ENCODE data around the gene CLP1.

Gene CLP1

DNA sequence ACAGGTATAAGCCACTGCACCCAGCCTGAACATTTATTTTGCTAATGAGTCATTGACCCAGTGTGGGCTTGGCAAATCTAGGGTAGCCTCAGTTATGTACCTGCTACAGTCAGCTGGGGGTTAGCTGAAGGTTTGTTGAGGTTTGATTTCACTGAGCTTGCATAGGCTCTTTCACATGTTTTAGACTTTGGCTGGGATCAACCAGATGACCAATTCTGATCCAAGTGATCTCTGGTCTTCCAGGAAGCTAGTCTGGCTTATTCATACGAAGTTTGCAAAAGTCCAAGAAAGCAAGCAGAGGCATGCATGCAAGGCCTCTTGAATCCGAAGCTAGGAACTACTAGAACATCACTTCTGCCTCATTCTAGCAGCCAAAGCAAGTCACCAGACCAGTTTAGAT, 39.1 kb upstream of the CLP1 start:
- H3K4me3 ChIP-seq (ENCODE audit: low read depth, low read length) = no peak overlapping the region
- H3K27me3 ChIP-seq (replicated peaks) = no peaks in the 10 kb centered on the region
- no peaks in the 10 kb centered on the region for H3K36me3 ChIP-seq (replicated peaks)
- no peak overlapping the region for H3K27ac ChIP-seq
- TF ChIP-seq, protein P1, sequence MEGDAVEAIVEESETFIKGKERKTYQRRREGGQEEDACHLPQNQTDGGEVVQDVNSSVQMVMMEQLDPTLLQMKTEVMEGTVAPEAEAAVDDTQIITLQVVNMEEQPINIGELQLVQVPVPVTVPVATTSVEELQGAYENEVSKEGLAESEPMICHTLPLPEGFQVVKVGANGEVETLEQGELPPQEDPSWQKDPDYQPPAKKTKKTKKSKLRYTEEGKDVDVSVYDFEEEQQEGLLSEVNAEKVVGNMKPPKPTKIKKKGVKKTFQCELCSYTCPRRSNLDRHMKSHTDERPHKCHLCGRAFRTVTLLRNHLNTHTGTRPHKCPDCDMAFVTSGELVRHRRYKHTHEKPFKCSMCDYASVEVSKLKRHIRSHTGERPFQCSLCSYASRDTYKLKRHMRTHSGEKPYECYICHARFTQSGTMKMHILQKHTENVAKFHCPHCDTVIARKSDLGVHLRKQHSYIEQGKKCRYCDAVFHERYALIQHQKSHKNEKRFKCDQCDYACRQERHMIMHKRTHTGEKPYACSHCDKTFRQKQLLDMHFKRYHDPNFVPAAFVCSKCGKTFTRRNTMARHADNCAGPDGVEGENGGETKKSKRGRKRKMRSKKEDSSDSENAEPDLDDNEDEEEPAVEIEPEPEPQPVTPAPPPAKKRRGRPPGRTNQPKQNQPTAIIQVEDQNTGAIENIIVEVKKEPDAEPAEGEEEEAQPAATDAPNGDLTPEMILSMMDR (IDR thresholded peaks at IDR 0.05; ENCODE audit: low read depth, low read length, missing control alignments) = no peak
- in situ Hi-C loops (cut with HindIII; ENCODE audit: low pct_ligation_motif_present, low sequenced_read_pairs) = no loop called here
- no peak for DNase-seq

DNA sequence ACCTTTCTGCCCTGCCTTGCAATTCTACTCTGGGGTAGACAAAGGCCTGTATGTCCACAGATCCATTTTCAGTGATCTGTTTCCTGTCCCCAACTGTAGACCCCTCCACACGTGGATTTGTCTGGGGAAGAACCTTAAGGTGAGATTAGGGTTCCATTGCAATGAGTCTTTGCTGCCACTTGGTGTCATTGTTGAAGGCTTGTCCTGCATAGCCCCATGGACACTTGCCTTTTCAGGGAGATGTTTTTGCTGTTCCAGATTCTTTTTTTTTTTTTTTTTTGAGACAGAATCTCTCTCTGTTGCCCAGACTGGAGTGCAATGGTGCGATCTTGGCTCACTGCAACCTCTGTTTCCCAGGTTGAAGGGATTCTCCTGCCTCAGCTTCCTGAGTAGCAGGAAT, 38.2 kb upstream of the CLP1 start:
- in situ Hi-C loops (cut with HindIII; ENCODE audit: low pct_ligation_motif_present, low sequenced_read_pairs) = no loop called here
- no peak overlapping the region for H3K4me3 ChIP-seq (ENCODE audit: low read depth, low read length)
- TF ChIP-seq, protein P1 (IDR thresholded peaks at IDR 0.05; ENCODE audit: low read depth, low read length, missing control alignments) = peak; percentile 25

DNA sequence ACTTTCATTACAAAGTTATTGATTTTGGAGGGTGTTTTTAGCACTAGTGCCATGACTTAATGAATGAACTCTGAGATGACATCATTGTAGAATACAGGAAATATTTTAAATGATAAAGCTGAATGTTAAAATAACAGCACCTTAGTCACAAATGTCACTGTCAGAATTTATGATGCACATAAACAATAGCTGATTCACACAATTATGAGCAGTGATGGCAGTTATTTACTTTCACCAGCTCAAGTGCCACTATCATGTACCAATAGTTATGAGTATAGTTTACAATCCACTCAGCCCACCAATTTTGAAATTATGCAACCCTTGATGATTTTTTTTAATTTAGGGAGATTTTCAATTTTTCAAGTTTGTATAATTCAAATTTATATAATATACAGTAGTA, 37.1 kb upstream of the CLP1 start:
- no peak for DNase-seq
- Histone ChIP-seq H3K27ac (no peak overlapping the region), H3K4me3 (ENCODE audit: low read depth, low read length) (no peak overlapping the region), H3K36me3 (replicated peaks) (no peaks in the 10 kb centered on the region), H3K27me3 (replicated peaks) (no peaks in the 10 kb centered on the region)
- TF ChIP-seq, protein P1 (IDR thresholded peaks at IDR 0.05; ENCODE audit: low read depth, low read length, missing control alignments) = no peak
- in situ Hi-C loops (cut with HindIII; ENCODE audit: low pct_ligation_motif_present, low sequenced_read_pairs) = no loop called here

More for the DNA sequence above, 38.2 kb upstream of the CLP1 start:
- DNase-seq = no peak
- Histone ChIP-seq H3K36me3 (replicated peaks) (no peaks in the 10 kb centered on the region), H3K27ac (no peak overlapping the region), H3K27me3 (replicated peaks) (no peaks in the 10 kb centered on the region)

DNA sequence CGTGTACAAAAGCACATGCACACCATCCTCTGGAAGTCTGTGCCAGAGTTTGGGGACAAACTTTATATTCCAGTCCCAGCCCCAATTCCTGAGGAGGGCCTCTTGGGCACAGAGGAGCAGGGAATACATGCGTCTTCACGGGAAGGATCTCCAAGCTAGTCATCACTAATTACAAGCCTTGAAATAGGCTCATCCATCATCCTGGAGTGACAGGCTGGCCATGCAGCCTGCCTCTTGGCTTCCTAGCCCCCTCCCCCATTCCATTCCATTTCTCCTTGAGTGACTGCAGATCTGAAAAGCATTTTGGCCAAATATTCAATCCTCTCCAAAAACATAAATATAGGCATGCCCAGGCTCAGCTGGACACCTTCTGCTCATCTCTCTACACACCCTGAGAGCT, 35.3 kb upstream of the CLP1 start:
- TF ChIP-seq, protein P1 (IDR thresholded peaks at IDR 0.05; ENCODE audit: low read depth, low read length, missing control alignments) = no peak
- in situ Hi-C loops (cut with HindIII; ENCODE audit: low pct_ligation_motif_present, low sequenced_read_pairs) = no loop called here
- no peaks in the 10 kb centered on the region for H3K27me3 ChIP-seq (replicated peaks)
- no peak for DNase-seq
- H3K4me3 ChIP-seq (ENCODE audit: low read depth, low read length) = no peak overlapping the region
- H3K36me3 ChIP-seq (replicated peaks) = no peaks in the 10 kb centered on the region
- H3K27ac ChIP-seq = no peak overlapping the region

DNA sequence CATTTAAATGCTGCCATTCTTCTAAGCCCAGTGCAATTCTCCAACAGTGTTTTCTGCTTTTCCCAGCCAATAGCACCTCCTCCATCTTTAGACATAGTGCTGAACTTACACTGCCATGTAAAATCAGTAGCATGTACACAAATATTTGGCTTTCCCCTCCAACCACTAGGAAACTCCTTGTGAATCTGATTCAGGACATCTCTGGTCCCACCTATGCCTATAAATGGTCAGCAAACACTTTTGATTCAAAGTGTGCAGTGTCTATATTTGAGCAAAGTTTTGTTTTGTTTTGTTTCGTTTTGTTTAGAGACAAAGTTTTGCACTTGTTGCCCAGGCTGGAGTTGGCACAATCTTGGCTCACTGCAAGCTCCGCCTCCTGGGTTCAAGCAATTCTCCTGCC, 32.7 kb upstream of the CLP1 start:
- no peak overlapping the region for H3K27ac ChIP-seq

DNA sequence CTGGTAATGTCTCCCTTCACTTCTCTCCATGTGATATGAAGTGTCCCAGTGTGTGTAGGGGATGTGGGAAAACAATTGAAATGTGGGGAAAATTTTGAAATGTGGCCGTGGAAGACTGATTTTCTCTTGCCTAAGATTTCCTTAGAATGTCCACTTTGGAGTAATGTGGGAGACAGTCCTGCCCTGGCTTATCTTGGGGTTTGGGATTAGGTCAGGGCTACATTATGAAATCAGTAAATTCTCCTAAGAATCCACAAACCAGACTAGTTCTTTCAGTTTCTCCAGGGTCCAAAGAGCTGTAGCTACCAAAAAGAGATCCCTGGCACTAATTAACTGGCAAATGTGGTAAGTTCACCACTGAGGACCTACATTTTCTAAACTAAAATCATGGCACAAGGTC, 30.7 kb upstream of the CLP1 start:
- Histone ChIP-seq H3K36me3 (replicated peaks) (no peaks in the 10 kb centered on the region), H3K27ac (no peak overlapping the region), H3K4me3 (ENCODE audit: low read depth, low read length) (no peak overlapping the region), H3K27me3 (replicated peaks) (peaks cover 2% of the 10 kb centered on the region)
- no peak for DNase-seq
- in situ Hi-C loops (cut with HindIII; ENCODE audit: low pct_ligation_motif_present, low sequenced_read_pairs) = no loop called here
- TF ChIP-seq, protein P1 (IDR thresholded peaks at IDR 0.05; ENCODE audit: low read depth, low read length, missing control alignments) = no peak

More for the DNA sequence above, 32.7 kb upstream of the CLP1 start:
- H3K36me3 ChIP-seq (replicated peaks) = no peaks in the 10 kb centered on the region
- no peak overlapping the region for H3K4me3 ChIP-seq (ENCODE audit: low read depth, low read length)
- TF ChIP-seq, protein P1 (IDR thresholded peaks at IDR 0.05; ENCODE audit: low read depth, low read length, missing control alignments) = no peak
- DNase-seq = no peak
- in situ Hi-C loops (cut with HindIII; ENCODE audit: low pct_ligation_motif_present, low sequenced_read_pairs) = no loop called here
- no peaks in the 10 kb centered on the region for H3K27me3 ChIP-seq (replicated peaks)
